WTC11 (cell line): ENCODE results near the gene CFHR4.

Experiments used
- ATF6 ChIP-seq: sonication (generic); formaldehyde crosslinking; IDR thresholded peaks from 2 replicates; pipeline ENCODE4 v1.8.1; 2023; ENCODE audit warnings: mild to moderate bottlenecking, missing genetic modification reagents
- CREB1 ChIP-seq: sonication (generic); formaldehyde crosslinking; IDR thresholded peaks from 2 replicates; pipeline ENCODE4 v1.8.0; 2023; ENCODE audit warnings: mild to moderate bottlenecking, missing genetic modification reagents
- CTCF ChIP-seq: fragments of 200-600 bp; IDR thresholded peaks from 2 replicates; pipeline ENCODE4 v1.8.0; 2022; ENCODE audit warnings: antibody characterized with exemption
- FOXK1 ChIP-seq: sonication (generic); formaldehyde crosslinking; IDR thresholded peaks from 2 replicates; pipeline ENCODE4 v1.8.0; 2022; ENCODE audit warnings: mild to moderate bottlenecking, moderate library complexity, missing genetic modification reagents
- HMGXB4 ChIP-seq: sonication (generic); formaldehyde crosslinking; IDR thresholded peaks from 2 replicates; pipeline ENCODE4 v1.8.1; 2023; ENCODE audit warnings: mild to moderate bottlenecking, moderate library complexity, missing genetic modification reagents
- TP53 ChIP-seq: sonication (generic); formaldehyde crosslinking; IDR thresholded peaks from 2 replicates; pipeline ENCODE4 v1.8.1; 2023; ENCODE audit warnings: mild to moderate bottlenecking, missing genetic modification reagents
- ZNF232 ChIP-seq: sonication (generic); formaldehyde crosslinking; IDR thresholded peaks from 2 replicates; pipeline ENCODE4 v1.8.0; 2022; ENCODE audit warnings: mild to moderate bottlenecking, missing genetic modification reagents
- ZNF396 ChIP-seq: fragments of 250-450 bp; sonication (Bioruptor Pico); IDR thresholded peaks from 2 replicates; pipeline ENCODE4 v1.8.0; 2021; ENCODE audit warnings: mild to moderate bottlenecking, moderate library complexity, borderline replicate concordance
- ZNF512 ChIP-seq: sonication (generic); formaldehyde crosslinking; IDR thresholded peaks from 2 replicates; pipeline ENCODE4 v1.8.1; 2022; ENCODE audit warnings: missing genetic modification reagents, borderline replicate concordance

- TF ChIP-seq CTCF (no peak), ZNF396 (CRISPR knock-in tag) (no peak), ZNF512 (no peak), ATF6 (CRISPR knock-in tag) (no peak), HMGXB4 (CRISPR knock-in tag) (no peak), FOXK1 (CRISPR knock-in tag) (no peak), TP53 (CRISPR knock-in tag) (no peak), CREB1 (no peak), ZNF232 (CRISPR knock-in tag) (no peak)
Measured at GRCh38 chr1:196933531-196934189, 45.8 kb downstream of the CFHR4 start.
